ENCODE data around the gene ST8SIA5. TPM values are rescaled to one million over a fixed set of nuclear protein-coding genes. Genes with fewer than 3 reads are reported as not detected.

The ST8SIA5 gene
- total RNA-seq, 1 experiment from 2014 or later = 0.54 TPM

DNA sequence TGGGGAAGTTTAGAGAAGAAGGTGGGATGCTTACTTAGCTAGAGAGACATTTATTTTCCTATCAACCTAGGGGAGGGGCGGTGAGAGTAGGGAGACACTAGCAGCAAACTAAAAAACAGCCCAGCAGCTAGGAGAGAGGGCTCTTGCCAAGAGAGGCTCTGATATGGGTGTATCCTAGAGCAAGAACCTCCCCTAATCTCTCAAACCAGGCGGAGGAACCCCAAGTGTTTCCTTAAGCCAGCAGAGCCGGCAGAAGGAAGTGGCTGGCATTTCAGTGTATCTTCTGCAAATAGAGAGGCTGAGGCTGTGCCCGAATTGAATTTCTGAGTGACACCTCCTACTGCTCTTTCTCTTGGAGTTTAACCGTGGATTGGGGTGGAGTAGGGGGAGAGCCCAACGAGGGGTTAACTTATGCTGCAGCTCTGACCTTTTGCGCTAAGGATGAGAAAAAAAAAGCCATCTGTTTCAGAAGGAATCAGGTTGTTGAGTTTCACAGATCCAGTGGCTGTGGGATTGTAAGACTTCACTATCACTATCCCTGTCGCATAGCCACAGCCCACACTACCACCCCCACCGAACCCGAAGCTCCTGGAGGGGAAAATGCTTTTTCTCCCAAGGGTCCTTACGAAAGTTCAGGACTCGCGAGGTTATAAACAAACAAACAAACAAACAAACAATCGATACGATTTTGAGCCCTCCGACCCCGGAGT is 1.4 kb downstream of the ST8SIA5 start:
- no peak for ATAC-seq
- TF ChIP-seq SIN3A (IDR thresholded peaks at IDR 0.05; ENCODE audit: low read depth) = no peak
- no peak overlapping the region for H3K9ac ChIP-seq (ENCODE audit: low read length)
- no peaks in the 10 kb centered on the region for H4K20me1 ChIP-seq (ENCODE audit: insufficient read depth)
- H3K4me3 ChIP-seq (replicated peaks in 1 of 2; ENCODE audit: low read depth in 1 of 2, low read length in 2 of 2) = no peak overlapping the region
- ChIA-PET CTCF (no interaction called here), RAD21 (ENCODE audit: low non-redundant PET in 1 of 2, low total read pairs in 2 of 2, uncharacterized antibody in 2 of 2, unreplicated experiment in 2 of 2) (no interaction called here), POLR2A (no interaction called here)
- H3K36me3 ChIP-seq (ENCODE audit: control insufficient read depth in 1 of 2, insufficient read depth in 2 of 2, low read length in 2 of 2) = no peaks in the 10 kb centered on the region
- no peak overlapping the region for H3K4me2 ChIP-seq (ENCODE audit: low read length)
- H3K27me3 ChIP-seq (ENCODE audit: insufficient read depth, low read length) = peaks cover 4% of the 10 kb centered on the region; the same call in 1 of the 2 replicates
- H3K79me2 ChIP-seq (ENCODE audit: insufficient read depth, low read length) = no peaks in the 10 kb centered on the region
- no TSS peak for BruUV-seq (replicated peaks)
- no peak overlapping the region for H2AFZ ChIP-seq (ENCODE audit: low read depth, low read length, poor library complexity, severe bottlenecking)
- H3K9me2 ChIP-seq (ENCODE audit: insufficient read depth) = no peaks in the 10 kb centered on the region
- H3K9me3 ChIP-seq (ENCODE audit: control insufficient read depth in 1 of 2, insufficient read depth in 1 of 2, low read depth in 1 of 2, low read length in 2 of 2) = no peaks in the 10 kb centered on the region
- DNase-seq (ENCODE audit: low read depth, low spot score) = no peak
- H3K27ac ChIP-seq (ENCODE audit: low read depth, low read length) = no peak overlapping the region
- intact Hi-C loops (cut with micrococcal nuclease) = no loop called here
- no peaks in the 10 kb centered on the region for H3K4me1 ChIP-seq (ENCODE audit: control insufficient read depth in 1 of 2, insufficient read depth in 2 of 2, low read length in 2 of 2)

DNA sequence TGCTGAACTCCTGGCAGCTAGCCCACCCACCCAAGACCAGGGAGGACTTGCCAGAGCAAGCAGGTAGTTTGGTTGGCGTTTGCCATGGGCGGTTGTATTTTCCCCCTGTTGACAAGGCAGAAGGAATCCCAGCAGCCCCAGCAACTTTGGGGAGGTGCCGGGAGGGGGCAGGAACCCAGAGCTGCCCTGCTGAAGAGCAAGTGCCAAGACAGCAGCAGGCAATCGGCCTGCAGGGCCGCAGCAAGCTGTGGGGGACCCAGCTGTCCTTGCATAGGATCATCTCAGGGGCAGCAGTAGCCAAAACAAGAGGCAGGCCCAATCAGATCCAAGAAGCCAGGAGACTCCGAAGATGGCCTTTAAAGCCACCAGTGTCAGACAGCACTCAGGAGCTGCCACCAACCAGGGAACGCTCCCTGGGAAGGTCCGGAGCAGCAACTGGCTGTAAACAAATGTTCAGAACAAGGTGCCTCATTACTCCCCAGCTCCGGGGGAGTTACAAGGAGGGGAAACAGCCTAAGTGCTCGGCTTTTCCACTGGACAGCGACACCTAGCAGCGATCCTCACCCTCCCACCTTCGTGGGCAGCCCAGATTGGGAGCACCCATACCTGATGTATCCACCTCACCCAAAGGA is 2.1 kb downstream of the ST8SIA5 start:
- ATAC-seq (no peak), DNase-seq (ENCODE audit: low read depth, low spot score) (no peak)
- intact Hi-C loops (cut with micrococcal nuclease) = no loop called here
- no peak for TF ChIP-seq EGR1 (IDR thresholded peaks at IDR 0.05; ENCODE audit: low read depth)
- TF ChIP-seq ELF1 (IDR thresholded peaks at IDR 0.05; ENCODE audit: borderline replicate concordance, low read depth) = no peak
- TF ChIP-seq TCF7L2 (IDR thresholded peaks at IDR 0.05; ENCODE audit: borderline replicate concordance, extremely low read depth, insufficient read depth, insufficient read length) = no peak
- no peak for TF ChIP-seq EZH2 (IDR thresholded peaks at IDR 0.05)
- TF ChIP-seq, protein P1, sequence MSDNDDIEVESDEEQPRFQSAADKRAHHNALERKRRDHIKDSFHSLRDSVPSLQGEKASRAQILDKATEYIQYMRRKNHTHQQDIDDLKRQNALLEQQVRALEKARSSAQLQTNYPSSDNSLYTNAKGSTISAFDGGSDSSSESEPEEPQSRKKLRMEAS (IDR thresholded peaks at IDR 0.05) = no peak
- TF ChIP-seq ZFX (IDR thresholded peaks at IDR 0.05) = no peak
- no peak overlapping the region for H3K4me2 ChIP-seq (ENCODE audit: low read length)
- ChIA-PET POLR2A (no interaction called here), RAD21 (ENCODE audit: low non-redundant PET in 1 of 2, low total read pairs in 2 of 2, uncharacterized antibody in 2 of 2, unreplicated experiment in 2 of 2) (no interaction called here), CTCF (no interaction called here)
- H3K9me3 ChIP-seq (ENCODE audit: control insufficient read depth in 1 of 2, insufficient read depth in 1 of 2, low read depth in 1 of 2, low read length in 2 of 2) = no peaks in the 10 kb centered on the region
- no TSS peak for BruUV-seq (replicated peaks)
- H3K4me3 ChIP-seq (replicated peaks in 1 of 2; ENCODE audit: low read depth in 1 of 2, low read length in 2 of 2) = no peak overlapping the region
- no peak overlapping the region for H2AFZ ChIP-seq (ENCODE audit: low read depth, low read length, poor library complexity, severe bottlenecking)
- H3K27ac ChIP-seq (ENCODE audit: low read depth, low read length) = no peak overlapping the region
- no peaks in the 10 kb centered on the region for H3K36me3 ChIP-seq (ENCODE audit: control insufficient read depth in 1 of 2, insufficient read depth in 2 of 2, low read length in 2 of 2)
- H4K20me1 ChIP-seq (ENCODE audit: insufficient read depth) = no peaks in the 10 kb centered on the region
- H3K4me1 ChIP-seq (ENCODE audit: control insufficient read depth in 1 of 2, insufficient read depth in 2 of 2, low read length in 2 of 2) = no peaks in the 10 kb centered on the region
- H3K9ac ChIP-seq (ENCODE audit: low read length) = no peak overlapping the region
- H3K27me3 ChIP-seq (ENCODE audit: insufficient read depth, low read length) = no peaks in the 10 kb centered on the region
- no peaks in the 10 kb centered on the region for H3K79me2 ChIP-seq (ENCODE audit: insufficient read depth, low read length)
- H3K9me2 ChIP-seq (ENCODE audit: insufficient read depth) = no peaks in the 10 kb centered on the region

All from HCT116 (cell line).